Measurements from ENCODE around the gene ADORA1. TPM values are rescaled to one million over a fixed set of nuclear protein-coding genes. Genes with fewer than 3 reads are reported as not detected.

The ADORA1 gene
- total and polyA plus RNA-seq, 2 donors (not counting 3 experiments of a cell fraction or from before 2014, with no cell fraction given), result 0.15 TPM; not detected in 1

DNA sequence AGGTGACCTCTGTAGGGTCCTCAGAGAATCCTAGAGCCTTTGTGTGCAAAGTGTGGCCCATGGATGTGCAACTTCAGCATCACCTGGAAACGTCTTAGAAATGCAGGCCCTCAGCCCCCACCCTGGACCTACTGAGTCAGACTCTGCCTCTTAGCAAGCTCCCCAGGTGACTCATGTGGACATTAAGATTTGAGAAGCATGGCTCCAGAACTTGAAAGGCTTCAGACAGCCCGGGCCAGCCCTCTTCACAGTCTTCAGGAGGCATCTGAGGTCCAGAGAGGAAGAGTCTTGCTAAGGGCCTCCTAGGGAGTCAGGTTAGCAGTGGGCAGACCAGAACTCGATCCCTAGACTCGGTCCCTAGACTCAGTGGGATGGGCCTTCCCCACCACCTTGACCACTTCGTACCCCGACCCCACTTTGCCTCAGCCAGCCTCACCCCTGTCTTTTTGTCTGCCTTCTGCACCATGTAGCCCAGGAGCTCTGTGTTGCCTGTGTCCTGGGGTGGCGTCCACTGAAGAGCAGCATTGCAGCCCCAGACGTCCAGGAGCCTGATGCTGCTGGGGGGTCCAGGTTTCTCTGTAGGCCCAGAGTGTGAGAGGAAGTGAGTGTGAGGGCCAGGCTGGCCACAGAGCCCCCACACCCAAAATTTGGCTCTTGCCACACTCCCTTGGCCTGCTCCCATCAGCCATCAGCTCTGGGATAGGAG is 43.3 kb downstream of the ADORA1 start:
- dilution Hi-C loops (cut with MboI; ENCODE audit: extremely low pct_ligation_motif_present, low sequenced_read_pairs), result no loop called here
- Histone ChIP-seq H3K4me2 (ENCODE audit: insufficient read depth, low read length) (no peak overlapping the region), H3K27me3 (ENCODE audit: control insufficient read depth in 2 of 2, insufficient read depth in 2 of 2, low read length in 2 of 2) (no peaks in the 10 kb centered on the region), H3K36me3 (ENCODE audit: control insufficient read depth in 2 of 2, extremely low read depth in 1 of 2, insufficient read depth in 2 of 2, low read length in 2 of 2) (no peaks in the 10 kb centered on the region), H3K4me3 (replicated peaks in 1 of 3; ENCODE audit: insufficient read depth in 1 of 3, low read depth in 1 of 3, low read length in 3 of 3) (no peak overlapping the region), H4K20me1 (replicated peaks; ENCODE audit: control insufficient read depth, extremely low read depth, insufficient read depth, low read length) (no peaks in the 10 kb centered on the region), H3K4me1 (ENCODE audit: control insufficient read depth, extremely low read depth, insufficient read depth, low read length) (no peaks in the 10 kb centered on the region), H3K27ac (ENCODE audit: insufficient read depth, low read depth, low read length) (no peak overlapping the region), H3K79me2 (ENCODE audit: control insufficient read depth, insufficient read depth, low read length) (no peaks in the 10 kb centered on the region), H3K9me3 (replicated peaks; ENCODE audit: control insufficient read depth, insufficient read depth, low read length) (no peaks in the 10 kb centered on the region), H2AFZ (ENCODE audit: low read depth, low read length) (no peak overlapping the region), H3K9ac (replicated peaks; ENCODE audit: extremely low read depth, insufficient read depth, low read length) (no peak overlapping the region), H3K9me1 (replicated peaks; ENCODE audit: control insufficient read depth, extremely low read depth, insufficient read depth, low read length) (no peaks in the 10 kb centered on the region)
- no TSS peak for BruUV-seq (replicated peaks)
- intact Hi-C loops (cut with micrococcal nuclease), result no loop called here
- ChIA-PET CTCF (interaction anchor here (1.0 to 6.6 kb wide), 13 partner anchors 11 to 131 kb away, joined by 3 to 317 read pairs (median 16); no protein-coding TSS in a partner anchor), POLR2A (no interaction called here)
- FAIRE-seq (no peak), DNase-seq (ENCODE audit: low read depth, low spot score) (no peak)
- TF ChIP-seq POLR2A (IDR thresholded peaks at IDR 0.05; ENCODE audit: low read depth, low read length), result no peak
- TF ChIP-seq, protein P1, sequence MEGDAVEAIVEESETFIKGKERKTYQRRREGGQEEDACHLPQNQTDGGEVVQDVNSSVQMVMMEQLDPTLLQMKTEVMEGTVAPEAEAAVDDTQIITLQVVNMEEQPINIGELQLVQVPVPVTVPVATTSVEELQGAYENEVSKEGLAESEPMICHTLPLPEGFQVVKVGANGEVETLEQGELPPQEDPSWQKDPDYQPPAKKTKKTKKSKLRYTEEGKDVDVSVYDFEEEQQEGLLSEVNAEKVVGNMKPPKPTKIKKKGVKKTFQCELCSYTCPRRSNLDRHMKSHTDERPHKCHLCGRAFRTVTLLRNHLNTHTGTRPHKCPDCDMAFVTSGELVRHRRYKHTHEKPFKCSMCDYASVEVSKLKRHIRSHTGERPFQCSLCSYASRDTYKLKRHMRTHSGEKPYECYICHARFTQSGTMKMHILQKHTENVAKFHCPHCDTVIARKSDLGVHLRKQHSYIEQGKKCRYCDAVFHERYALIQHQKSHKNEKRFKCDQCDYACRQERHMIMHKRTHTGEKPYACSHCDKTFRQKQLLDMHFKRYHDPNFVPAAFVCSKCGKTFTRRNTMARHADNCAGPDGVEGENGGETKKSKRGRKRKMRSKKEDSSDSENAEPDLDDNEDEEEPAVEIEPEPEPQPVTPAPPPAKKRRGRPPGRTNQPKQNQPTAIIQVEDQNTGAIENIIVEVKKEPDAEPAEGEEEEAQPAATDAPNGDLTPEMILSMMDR (IDR thresholded peaks at IDR 0.05; ENCODE audit: extremely low read depth in 1 of 2, insufficient read depth in 1 of 2, low read depth in 1 of 2, low read length in 2 of 2), result no peak
- TF ChIP-seq, protein P2, sequence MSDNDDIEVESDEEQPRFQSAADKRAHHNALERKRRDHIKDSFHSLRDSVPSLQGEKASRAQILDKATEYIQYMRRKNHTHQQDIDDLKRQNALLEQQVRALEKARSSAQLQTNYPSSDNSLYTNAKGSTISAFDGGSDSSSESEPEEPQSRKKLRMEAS (IDR thresholded peaks at IDR 0.05; ENCODE audit: insufficient read depth, insufficient read length), result no peak
- TF ChIP-seq JUN (IDR thresholded peaks at IDR 0.05; ENCODE audit: borderline replicate concordance, insufficient read depth, insufficient read length, low read depth), result no peak
- no peak for TF ChIP-seq GATA2 (IDR thresholded peaks at IDR 0.05; ENCODE audit: insufficient read depth, insufficient read length, low read depth, low read length)
- TF ChIP-seq MYC (IDR thresholded peaks at IDR 0.05; ENCODE audit: low read depth, low read length), result no peak
- TF ChIP-seq POLR2AphosphoS5 (IDR thresholded peaks at IDR 0.05; ENCODE audit: insufficient read depth, low read depth, low read length), result no peak
- TF ChIP-seq FOS (IDR thresholded peaks at IDR 0.05; ENCODE audit: borderline replicate concordance, insufficient read depth, low read length), result no peak
- no peak for TF ChIP-seq EZH2 (IDR thresholded peaks at IDR 0.05; ENCODE audit: borderline replicate concordance, low read depth, low read length, severe bottlenecking)
